ENCODE measurements around the gene SLC35B2. TPM values are rescaled to one million over a fixed set of nuclear protein-coding genes. Genes with fewer than 3 reads are reported as not detected.
A peak's percentile ranks its signal among the peaks of the same experiment; 100 is the strongest.

Gene SLC35B2
- total RNA-seq, 1 experiment from 2014 or later = 105 TPM

DNA sequence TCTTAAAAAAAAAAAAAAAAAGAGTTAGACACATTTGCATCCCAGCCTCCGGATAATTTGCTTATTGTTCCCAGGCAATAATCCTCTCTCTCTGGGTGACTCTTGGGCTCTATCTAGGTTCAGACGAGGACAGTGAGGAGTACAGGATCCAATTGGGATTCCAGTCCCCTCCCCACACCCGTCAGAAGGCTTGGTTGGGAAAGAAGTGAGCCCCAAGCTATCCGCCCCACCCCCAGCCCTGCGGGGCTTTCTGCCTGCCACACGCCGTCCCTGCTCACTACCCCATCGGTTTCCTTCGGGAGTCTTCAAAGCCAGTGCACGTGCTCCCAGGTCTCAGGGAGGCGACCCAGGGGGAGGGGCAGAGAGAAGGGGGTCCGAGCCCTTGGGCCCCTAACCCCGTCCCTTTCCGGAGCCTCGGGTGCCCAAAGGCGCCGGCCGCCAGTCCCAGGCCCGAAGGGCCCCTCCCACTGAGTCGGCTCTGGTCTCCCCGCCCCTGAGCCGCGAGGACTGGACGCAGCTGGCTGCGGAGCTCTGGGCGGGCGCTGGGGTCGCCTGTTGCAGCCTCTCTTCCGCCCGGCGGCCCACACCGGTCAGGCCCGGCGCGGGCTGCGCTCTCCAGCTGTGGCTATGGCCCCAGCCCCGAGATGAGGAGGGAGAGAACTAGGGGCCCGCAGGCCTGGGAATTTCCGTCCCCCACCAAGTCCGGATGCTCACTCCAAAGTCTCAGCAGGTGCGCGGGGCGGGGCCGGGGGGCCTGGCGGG is 38.1 kb downstream of the SLC35B2 start:
- H3K27ac ChIP-seq (ENCODE audit: low read length) = peak overlapping the region; percentile 98
- ChIA-PET CTCF (no interaction called here), POLR2A (interaction anchor here (0.6 to 1.3 kb wide), 3 partner anchors 28 to 1240 kb away, joined by 3 to 7 read pairs (median 4); partner anchors contain the start of gene TMEM151B)
- H3K4me3 ChIP-seq (ENCODE audit: low read depth in 2 of 2, low read length in 2 of 2) = peak overlapping the region; percentile 57
- peak; percentile 31; the same call in 1 of the 2 replicates for TF ChIP-seq POLR2AphosphoS5 (IDR thresholded peaks at IDR 0.05; ENCODE audit: low read depth, low read length)
- peak; percentile 77; the same call in 1 of the 2 replicates for TF ChIP-seq TCF7L2 (IDR thresholded peaks at IDR 0.05; ENCODE audit: low read depth, low read length)
- peak; percentile 46; the same call in 1 of the 2 replicates for TF ChIP-seq SIN3A (IDR thresholded peaks at IDR 0.05; ENCODE audit: borderline replicate concordance, insufficient read depth, low read depth, low read length)
- TF ChIP-seq CTCF (IDR thresholded peaks at IDR 0.05) = no peak
- TF ChIP-seq, protein P1, sequence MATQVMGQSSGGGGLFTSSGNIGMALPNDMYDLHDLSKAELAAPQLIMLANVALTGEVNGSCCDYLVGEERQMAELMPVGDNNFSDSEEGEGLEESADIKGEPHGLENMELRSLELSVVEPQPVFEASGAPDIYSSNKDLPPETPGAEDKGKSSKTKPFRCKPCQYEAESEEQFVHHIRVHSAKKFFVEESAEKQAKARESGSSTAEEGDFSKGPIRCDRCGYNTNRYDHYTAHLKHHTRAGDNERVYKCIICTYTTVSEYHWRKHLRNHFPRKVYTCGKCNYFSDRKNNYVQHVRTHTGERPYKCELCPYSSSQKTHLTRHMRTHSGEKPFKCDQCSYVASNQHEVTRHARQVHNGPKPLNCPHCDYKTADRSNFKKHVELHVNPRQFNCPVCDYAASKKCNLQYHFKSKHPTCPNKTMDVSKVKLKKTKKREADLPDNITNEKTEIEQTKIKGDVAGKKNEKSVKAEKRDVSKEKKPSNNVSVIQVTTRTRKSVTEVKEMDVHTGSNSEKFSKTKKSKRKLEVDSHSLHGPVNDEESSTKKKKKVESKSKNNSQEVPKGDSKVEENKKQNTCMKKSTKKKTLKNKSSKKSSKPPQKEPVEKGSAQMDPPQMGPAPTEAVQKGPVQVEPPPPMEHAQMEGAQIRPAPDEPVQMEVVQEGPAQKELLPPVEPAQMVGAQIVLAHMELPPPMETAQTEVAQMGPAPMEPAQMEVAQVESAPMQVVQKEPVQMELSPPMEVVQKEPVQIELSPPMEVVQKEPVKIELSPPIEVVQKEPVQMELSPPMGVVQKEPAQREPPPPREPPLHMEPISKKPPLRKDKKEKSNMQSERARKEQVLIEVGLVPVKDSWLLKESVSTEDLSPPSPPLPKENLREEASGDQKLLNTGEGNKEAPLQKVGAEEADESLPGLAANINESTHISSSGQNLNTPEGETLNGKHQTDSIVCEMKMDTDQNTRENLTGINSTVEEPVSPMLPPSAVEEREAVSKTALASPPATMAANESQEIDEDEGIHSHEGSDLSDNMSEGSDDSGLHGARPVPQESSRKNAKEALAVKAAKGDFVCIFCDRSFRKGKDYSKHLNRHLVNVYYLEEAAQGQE (IDR thresholded peaks at IDR 0.05; ENCODE audit: insufficient read depth in 1 of 2, low read depth in 2 of 2, low read length in 1 of 2) = no peak
- in situ Hi-C loops (cut with HindIII; ENCODE audit: low pct_unique_long_range_greater_than_20kb, low sequenced_read_pairs) = no loop called here
- no peaks in the 10 kb centered on the region for H3K27me3 ChIP-seq (ENCODE audit: control insufficient read depth, insufficient read depth, low read length)
- ATAC-seq (peak; percentile 72), DNase-seq (ENCODE audit: low read depth, low spot score) (no peak)
- intact Hi-C loops (cut with micrococcal nuclease; ENCODE audit: unreplicated experiment) = no loop called here
- BruUV-seq (replicated peaks) = no TSS peak
- H3K4me1 ChIP-seq (ENCODE audit: control insufficient read depth, insufficient read depth, low read length) = peaks cover 46% of the 10 kb centered on the region
- no peaks in the 10 kb centered on the region for H3K36me3 ChIP-seq (ENCODE audit: control insufficient read depth, insufficient read depth, low read length)
- no peaks in the 10 kb centered on the region for H3K9me3 ChIP-seq (ENCODE audit: control insufficient read depth, insufficient read depth, low read depth, low read length)

DNA sequence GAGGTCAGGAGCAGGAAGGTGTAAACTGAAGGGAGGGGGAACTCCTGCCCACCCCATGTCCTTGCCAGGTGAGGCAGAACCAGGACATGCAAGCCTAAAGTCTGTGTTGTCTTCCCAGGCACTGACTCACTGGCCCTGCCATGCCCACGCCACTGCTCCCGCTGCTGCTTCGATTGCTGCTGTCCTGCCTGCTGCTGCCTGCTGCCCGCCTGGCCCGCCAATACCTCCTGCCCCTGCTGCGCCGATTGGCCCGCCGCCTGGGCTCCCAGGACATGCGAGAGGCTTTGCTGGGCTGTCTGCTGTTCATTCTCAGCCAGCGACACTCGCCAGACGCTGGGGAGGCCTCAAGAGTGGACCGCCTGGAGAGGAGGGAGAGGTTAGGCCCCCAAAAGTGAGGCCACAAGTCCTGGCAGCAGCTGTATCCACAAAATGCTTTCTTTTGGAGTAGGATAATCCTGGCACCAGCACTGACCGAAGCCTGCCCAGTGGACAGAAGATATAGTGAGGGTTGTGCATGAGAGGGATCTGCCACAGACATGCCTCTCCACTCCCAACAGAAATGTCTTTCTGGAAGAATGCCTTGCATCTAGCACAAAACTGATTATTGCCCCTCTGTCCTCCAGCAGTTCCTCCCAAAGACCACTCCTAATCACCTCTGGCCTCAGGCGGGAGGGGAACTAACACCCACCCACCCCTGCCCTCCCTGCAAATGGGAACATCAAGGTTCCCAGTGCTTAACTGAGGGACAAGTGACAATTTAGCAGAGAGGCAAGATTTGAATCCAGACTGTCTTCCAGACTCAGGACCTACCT is 39.8 kb downstream of the SLC35B2 start:
- Histone ChIP-seq H3K27me3 (ENCODE audit: control insufficient read depth, insufficient read depth, low read length) (no peaks in the 10 kb centered on the region), H3K4me3 (ENCODE audit: low read depth in 2 of 2, low read length in 2 of 2) (peak overlapping the region in 1 of 2 experiments; percentile 57; a peak in 1 of 4 replicates), H3K27ac (ENCODE audit: low read length) (peak overlapping the region; percentile 98), H3K4me1 (ENCODE audit: control insufficient read depth, insufficient read depth, low read length) (peaks cover 42% of the 10 kb centered on the region), H3K36me3 (ENCODE audit: control insufficient read depth, insufficient read depth, low read length) (no peaks in the 10 kb centered on the region), H3K9me3 (ENCODE audit: control insufficient read depth, insufficient read depth, low read depth, low read length) (no peaks in the 10 kb centered on the region)
- in situ Hi-C loops (cut with HindIII; ENCODE audit: low pct_unique_long_range_greater_than_20kb, low sequenced_read_pairs) (no loop called here), intact Hi-C loops (cut with micrococcal nuclease; ENCODE audit: unreplicated experiment) (no loop called here)
- BruUV-seq (replicated peaks) = no TSS peak
- DNase-seq (ENCODE audit: low read depth, low spot score) = no peak
- ChIA-PET POLR2A (interaction anchor here (0.6 kb wide), 2 partner anchors 19 to 35 kb away, joined by 3 to 7 read pairs; no protein-coding TSS in a partner anchor), CTCF (no interaction called here)
- no peak for TF ChIP-seq SIN3A (IDR thresholded peaks at IDR 0.05; ENCODE audit: borderline replicate concordance, insufficient read depth, low read depth, low read length)
- TF ChIP-seq POLR2AphosphoS5 (IDR thresholded peaks at IDR 0.05; ENCODE audit: low read depth, low read length) = peak; percentile 30; the same call in 1 of the 2 replicates
- peak; percentile 37 for ATAC-seq

Measured in Panc1 (cell line).